EL (cell line): ENCODE measurements around the gene HYCC2.
A peak's percentile ranks its signal among the peaks of the same experiment; 100 is the strongest.
"Not testable (repeated sequence)": the region's sequence is repeated elsewhere in the genome, so short reads cannot be mapped to it uniquely, and the experiment has no call there.

ENCODE experiments used
- DNase-seq: peaks from one replicate; pipeline ENCODE4 v3.0.0-alpha.2; 2016

The HYCC2 gene

DNA sequence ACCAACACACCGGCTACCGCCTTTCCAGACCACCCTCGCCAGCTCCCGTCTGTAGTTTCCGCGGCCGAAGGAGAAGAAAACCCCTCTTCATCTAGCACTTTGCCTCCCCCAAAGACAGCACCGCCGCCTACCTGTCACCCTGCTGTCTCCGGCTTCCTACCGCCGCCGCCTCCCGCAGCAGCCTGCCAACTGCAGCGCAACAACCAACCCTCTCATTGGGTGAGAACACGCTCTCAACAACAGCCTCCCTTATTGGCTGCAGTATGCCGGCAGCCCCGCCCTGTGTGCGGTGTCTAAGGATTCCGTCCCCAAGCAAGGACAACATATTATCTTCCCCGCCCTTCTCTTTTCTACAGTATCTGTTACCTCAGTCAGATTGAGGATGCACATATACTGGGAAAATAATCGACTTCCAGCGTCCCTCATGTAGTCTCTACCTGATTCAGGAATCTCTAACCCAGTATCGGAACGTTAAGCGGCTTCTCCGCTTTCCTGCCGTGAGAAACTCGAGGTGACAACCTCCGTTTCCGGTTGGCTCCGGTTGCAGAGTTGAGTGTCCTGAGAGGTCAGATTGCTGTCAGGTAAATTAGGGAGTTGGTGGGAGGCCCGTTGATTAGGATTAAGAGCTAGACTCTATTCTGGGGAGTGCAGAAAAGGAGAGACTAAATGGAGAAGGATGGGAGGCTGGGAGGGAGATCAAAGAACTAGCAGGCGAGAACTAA lies at the start of gene HYCC2, which contains the start of gene NDUFB3:
HYCC2 (minus strand) TSS at position 193 of the 722 bp plus-strand sequence. CDS start 47,662 bp downstream, outside the sequence.
NDUFB3 (plus strand) TSS at position 523 of the 722 bp plus-strand sequence. CDS start 6,882 bp downstream, outside the sequence.
- peak; percentile 92 for DNase-seq

DNA sequence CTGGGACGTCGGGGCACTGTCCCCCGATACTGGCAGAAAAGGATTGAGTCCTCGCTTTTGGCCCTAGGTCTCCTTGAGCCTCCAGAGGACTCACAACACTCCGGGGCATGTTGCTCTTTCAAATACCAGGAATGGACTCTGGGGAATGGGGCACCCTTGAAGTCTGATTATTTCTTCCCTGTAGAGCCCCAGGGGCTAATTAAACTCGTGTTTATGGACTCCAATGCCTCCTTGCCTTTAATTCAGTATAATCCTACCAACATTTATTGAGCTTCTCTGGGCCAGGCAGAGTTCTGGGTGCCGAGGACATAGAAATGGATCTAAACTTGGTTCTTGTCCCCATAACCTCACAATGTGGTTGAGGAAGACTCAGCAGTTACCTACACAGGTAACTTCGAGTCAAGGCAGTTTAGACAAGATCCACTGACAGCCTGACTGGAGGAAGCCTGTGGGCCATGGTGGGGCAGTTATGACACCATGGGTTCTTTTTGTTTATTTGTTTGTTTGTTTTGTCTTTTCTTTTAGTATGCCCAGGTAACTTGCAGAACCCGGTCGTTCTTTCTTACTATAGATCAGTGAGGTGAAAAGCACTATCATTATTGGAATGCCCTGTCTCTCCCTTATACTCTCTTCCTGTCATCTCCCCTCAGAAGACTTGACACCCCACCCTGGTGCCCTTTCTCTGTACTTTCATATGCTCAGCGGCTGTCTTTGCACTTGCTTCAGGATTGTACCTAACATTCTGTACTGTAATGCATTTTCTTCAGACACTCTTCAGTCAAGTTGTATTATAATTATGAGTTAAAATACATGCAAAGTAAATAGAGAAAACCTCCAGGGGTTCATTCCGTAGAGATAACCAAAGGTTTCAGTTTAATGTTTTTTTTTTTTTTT lies 47.7 kb upstream of the HYCC2 start:
- peak; percentile 62 for DNase-seq

DNA sequence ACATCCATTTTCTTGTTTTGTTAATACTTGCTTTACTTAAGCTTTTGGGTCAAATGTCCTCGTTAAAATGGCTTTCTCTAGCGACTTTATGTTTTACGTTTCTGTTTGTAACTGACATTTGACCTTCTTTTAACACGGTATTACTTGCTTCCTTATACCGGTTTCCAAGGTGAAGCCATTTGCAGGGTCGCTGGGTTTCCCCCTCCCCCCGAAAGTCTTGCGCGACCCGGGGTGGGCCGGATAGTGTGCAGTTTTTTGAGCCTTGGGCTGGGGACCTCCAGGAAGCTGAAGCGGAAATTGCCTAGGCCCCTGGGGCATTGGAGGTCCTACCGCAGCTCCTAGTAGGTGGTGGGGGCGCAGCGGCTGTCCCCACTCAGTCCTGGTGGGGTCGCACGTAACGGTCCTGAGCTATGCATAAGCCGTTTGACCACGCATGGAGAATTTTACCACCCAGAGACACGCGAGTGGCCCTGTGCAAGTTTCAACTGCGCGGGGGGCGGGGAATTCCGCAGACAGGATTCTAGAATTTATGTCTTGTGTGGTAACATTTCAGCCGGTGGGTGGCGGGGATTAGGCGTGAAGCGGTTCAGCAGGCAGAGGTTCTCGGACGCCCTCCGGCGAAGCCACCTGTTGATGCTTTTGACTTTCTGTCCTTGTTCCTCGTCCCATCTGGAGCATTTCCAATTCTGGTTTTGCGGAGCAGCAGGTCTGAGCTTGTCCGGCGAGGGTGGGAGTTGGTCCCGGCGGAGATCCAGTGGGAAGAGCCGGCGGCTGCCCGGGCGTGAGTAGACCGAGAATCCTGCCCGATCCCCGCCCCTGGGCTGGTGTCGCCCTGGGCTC lies 46.9 kb upstream of the HYCC2 start:
- DNase-seq = peak; percentile 86

DNA sequence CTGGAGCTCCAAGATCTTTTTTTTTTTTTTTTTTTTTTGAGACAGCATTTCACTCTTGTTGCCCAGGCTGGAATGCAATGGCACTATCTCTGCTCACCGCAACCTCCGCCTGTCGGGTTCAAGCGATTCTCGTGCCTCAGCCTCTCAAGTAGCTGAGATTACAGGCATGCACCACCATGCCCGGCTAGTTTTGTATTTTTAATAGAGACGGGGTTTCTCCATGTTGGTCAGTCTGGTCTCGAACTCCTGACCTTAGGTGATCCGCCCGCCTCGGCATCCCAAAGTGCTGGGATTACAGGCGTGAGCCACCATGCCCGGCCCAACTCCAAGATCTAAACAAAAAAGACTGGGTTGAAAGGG lies 46.2 kb upstream of the HYCC2 start:
- not testable (repeated sequence) for DNase-seq

DNA sequence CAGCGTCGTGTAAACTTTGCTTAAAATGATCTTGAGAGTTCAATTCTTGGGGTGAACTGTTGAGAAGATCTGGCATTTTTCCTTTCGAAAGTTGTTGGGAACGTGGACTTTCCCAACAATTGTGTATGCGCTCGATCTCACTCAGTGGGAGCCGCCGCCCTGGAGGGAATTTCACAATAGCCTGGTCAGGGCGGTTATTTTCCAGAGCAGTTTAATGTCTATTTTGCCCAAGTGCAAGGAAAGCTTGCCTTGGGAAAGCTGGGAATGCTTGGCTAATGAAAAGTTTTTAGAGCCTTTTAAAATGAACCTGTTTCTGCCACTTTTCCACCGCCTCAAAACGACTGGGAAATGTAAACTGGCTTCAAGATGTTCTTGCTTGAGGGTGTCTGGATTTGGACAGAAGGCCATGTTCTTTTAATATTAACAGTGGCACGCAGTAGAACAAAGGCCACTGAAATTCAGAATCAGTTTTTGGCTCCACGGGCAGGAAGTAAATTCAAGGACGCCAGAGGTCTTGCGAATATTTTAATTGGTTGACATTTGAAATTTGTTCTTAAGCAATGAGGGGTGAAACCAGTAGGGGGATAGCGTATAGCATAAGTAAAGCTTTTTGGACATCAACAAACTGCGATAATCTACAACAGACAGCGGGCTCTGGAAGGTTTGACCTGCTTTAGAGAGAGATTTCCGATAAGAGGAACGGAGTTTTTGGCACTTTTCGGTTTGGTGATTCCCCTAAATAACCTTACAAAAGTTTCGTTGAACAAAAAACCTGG lies 45.7 kb upstream of the HYCC2 start:
- DNase-seq = peak; percentile 79

DNA sequence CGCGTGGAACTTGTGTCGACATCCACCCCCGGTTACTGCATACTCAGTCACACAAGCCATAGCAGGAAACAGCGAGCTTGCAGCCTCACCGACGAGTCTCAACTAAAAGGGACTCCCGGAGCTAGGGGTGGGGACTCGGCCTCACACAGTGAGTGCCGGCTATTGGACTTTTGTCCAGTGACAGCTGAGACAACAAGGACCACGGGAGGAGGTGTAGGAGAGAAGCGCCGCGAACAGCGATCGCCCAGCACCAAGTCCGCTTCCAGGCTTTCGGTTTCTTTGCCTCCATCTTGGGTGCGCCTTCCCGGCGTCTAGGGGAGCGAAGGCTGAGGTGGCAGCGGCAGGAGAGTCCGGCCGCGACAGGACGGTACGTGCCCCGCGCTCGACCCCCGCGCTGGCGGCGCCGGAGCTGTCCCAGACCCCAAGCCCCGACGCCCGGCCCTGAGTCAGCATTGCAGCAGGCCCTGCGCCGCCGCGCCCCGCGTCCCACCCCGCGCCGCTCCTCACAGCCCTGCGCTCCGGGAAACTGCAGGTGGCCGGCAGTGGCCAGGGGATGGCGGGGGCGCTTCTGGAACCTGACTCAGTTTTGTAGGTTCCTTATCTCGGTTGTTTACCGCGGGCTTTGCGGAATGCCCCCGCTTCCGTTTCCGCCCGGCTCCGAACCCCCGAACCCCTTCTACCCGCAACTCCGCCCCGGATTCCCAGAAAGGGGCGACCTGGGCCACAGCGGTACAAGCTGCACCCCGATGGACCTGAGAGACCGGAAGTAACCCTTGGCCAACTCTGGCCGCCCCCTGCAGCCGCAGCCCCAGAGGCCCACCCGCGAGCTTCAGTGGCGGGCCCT lies 44.9 kb upstream of the HYCC2 start, which contains the start of gene CFLAR:
CFLAR (plus strand) TSS at position 50 of the 844 bp plus-strand sequence. CDS start 13,702 bp downstream, outside the sequence.
- DNase-seq = peak; percentile 78

DNA sequence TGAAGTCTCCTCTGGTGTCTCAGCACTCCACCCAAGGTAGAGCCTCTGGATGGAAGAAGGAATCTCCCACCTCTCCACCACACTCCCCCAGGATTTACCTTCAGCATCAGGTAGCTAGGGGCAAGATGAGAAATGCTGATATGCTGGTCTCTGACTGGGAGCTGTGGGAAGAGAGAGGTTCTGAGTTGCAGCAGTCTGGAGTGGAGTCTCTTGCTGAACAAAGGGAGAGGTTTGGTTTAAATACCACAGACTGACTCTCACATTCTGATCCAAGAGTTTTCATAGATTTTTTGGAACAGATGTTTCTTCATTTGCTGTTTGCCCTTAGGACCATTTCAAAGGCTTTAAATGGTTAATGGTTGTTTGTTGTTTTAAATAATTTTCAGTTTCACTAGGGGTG lies 43.4 kb upstream of the HYCC2 start:
- DNase-seq = no peak

DNA sequence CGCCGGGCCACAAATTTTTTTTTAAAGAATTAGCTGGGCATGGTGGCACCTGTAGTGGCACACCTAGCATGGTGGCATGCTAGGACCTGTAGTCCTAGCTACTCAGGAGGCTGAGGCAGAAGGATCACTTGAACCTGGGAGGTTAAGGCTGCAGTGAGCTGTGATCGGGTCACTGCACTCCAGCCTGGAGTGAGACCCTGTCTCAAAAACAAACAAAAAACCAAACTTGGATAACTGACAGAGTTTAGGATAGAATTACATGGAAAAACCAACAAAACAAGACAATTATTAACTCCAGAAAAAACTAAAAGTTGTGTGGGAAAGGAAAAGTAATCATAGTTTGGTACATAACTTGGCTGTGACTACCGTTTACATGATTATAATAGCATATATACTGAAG lies 42.9 kb upstream of the HYCC2 start:
- DNase-seq = no peak

DNA sequence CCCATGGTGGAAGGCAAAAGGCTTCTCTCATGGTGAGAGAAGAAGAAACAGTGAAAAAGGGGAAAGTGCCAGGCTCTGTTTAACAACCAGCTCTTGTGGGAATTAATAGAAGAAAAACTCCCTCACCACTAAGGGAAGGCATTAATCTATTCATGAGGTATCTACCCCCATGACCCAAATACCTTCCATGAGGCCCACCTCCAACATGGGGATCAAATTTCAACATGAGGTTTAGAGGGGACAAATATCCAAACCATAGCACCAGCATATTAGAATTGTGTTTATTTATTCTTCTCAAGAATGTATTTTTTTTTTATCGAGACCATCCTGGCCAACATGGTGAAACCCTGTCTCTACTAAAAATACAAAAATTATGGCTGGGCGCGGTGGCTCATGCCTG lies 39.6 kb upstream of the HYCC2 start:
- DNase-seq = no peak

DNA sequence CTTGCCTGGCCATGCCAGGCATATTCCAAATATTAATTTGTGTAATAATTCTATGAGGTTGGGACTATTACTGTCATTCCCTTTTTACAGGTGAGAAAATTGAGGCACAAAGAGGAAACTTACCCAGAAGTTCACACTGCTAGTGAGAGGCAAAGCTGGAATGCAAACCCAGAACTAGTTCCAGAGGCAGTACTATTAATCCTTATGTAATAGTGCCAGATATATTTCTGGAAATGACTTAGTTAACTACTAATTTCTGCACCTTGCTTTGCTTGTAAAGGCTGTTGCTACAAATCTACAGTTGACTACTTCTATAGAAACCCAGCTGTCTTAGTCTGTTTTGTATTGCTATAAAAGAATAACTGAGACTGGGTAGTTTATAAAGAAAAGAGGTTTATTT lies 39.1 kb upstream of the HYCC2 start:
- no peak for DNase-seq

DNA sequence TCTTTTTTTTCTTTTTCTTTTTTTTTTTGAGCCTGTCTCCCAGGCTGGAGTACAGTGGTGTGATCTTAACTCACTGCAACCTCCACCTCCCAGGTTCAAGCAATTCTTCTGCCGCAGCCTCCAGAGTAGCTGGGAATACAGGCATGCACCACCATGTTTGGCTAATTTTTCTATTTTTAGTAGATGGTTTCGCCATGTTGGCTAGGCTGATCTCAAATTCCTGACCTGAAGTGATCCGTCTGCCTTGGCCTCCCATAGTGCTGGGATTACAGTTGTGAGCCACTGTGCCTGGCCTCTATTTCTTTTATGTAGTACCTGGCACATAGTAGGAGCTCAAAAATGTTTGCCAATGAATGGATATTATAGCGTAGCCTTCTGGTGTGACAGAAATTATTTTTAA lies 37.7 kb upstream of the HYCC2 start:
- no peak for DNase-seq

DNA sequence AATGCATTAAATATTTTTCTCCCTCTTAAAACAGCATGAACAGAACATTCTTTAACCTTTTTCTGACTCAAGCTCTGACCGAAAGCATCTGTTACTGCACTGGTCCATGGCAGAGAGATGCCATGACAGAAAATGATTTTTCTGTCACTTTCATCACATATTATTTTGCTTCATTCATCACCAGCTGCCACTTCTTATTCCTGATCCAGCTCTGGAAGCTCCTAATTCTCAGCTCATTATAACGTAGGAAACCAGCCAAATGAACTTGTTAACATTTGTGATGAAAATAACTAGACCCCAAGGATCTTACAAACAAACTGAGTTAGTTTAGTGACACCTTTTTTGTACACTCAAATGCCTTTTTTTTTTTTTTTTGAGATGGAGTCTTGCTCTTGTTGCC lies 36.9 kb upstream of the HYCC2 start:
- no peak for DNase-seq

DNA sequence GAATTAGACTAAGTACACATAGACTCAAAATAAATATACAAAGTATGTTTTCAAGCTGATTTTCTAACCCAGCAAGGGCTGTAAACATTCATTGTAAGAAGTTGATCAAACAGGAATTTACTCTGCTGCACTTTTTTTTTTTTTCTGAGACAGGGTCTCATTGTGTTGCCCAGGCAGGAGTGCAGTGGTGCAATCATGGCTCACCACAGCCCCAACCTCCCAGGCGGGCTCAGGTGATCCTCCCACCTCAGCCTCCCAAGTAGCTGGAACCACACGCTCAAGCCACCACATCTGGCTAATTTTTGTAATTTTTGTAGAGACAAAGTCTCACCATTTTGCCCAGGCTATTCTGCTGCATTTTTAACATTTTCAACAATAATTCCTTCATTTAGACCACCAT lies 36.2 kb upstream of the HYCC2 start:
- no peak for DNase-seq

DNA sequence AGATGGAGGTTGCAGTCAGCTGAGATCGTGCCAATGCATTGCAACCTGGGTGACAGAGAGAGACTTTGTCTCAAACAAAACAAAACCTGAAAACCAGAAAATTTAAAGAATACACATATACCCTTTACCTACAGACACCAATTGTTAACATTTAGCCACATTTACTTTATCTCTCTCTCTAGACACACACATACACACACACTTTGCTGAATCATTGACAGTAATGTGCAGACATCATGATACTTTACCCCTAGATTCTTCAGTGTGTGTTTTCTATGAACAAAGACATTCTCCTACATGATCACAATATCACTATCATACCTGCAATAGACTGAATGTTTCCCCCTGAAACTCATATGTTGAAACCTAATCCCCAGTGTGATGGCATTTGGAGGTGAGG lies 34.3 kb upstream of the HYCC2 start:
- no peak for DNase-seq

DNA sequence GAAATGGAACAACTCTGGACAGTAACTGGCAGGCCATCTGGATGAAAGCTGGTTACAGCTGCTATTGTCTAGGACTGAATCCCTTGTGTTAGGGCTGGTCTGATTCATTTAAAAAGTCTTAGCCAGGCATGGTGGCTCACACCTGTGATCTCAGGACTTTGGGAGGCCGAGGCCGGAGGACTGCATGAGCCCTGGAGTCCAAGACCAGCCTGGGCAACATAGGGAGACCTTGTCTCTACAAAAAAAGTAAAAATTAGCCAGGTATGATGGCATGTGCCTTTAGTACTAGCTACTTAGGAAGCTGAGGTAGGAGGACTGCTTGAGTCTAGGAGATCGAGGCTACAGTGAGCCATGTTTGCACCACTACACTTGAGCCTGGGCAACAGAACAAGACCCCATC lies 29.0 kb upstream of the HYCC2 start:
- DNase-seq = no peak

DNA sequence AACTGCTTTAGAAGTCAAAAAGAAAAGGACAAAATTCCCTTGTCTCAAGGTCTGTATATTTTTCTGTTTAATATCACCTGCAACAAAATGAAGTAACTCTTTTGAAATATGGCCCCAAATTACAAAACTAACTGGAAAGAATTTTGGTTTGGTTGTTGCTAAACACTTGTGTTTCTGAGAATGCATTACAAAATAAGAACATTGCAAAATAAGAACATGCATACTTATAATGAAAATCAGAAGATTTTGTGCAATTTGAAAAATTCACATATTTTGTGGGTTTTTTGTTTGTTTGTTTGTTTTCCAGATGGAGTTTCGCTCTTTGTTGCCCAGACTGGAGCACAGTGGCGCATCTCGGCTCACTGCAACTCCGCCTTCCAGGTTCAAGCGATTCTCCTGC lies 22.1 kb upstream of the HYCC2 start:
- DNase-seq = no peak

DNA sequence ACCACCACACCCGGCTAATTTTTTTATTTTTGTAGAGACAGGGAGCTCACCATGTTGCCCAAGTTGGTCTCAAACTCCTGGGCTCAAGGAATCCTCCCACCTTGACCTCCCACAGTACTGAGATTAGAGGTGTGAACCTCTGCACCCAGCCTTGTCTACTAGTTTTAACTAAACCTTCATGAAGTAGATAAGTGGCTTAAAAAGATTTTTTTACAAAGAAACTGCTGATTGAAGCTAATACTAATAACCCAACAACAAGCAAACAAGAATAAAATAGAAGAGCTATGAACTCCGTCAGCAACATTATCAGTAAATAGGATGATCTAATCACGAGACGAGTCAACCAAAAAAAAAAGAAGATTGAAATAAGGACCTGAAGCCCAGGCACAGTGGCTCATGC lies 19.1 kb upstream of the HYCC2 start:
- no peak for DNase-seq

DNA sequence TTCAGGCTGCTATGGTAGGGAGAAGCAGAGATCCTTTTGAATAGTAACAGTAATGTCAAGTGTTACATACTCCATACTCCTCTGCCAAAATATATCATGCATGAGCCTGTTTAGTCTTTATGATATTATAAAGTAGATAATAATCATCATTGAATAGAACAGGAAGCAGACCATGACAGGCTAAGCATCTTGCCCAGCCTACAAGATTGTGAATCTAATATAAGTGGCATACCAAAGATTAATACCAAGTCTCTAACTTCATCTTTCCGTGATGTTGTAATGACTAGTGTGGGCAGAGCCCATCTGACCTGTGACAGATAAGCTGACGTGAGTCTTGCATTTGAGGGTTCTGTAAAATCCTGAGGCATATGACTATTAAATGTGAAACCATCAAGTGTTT lies 13.4 kb upstream of the HYCC2 start:
- no peak for DNase-seq

DNA sequence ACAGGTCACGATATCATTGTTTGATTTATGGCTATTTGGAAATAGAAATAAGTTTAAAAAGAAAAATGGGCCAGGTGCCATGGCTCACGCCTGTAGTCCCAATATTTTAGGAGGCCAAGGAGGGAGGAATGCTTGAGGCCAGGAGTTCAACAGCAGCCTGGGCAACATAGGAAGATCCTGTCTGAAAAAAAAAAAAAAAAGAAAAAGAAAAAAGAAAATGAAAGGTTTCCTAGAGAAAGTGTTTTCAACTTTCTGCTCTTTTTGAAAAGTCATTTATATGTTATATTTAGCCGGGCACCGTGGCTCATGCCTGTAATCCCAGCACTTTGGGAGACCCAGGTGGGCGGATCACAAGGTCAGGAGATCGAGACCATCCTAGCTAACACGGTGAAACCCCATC lies 3.5 kb upstream of the HYCC2 start:
- DNase-seq = no peak

DNA sequence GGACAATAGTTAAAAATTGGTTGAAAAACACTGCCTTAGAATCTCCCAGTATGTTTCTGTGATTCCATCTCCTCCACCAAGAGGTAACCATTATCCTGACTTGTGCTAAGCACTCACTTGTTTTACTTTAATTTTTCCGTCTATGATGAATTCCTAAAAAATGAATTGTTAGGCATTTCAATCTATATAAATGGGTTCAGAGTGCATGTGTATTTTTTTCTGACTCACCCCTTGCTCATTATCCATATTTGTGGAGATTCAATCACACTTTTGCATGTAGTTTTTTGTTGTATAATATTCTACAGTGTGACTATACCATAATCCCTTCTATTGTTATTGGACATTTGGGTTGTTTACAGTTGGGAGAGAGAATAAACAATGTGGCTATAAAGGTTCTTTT lies 1.6 kb upstream of the HYCC2 start:
- DNase-seq = no peak

DNA sequence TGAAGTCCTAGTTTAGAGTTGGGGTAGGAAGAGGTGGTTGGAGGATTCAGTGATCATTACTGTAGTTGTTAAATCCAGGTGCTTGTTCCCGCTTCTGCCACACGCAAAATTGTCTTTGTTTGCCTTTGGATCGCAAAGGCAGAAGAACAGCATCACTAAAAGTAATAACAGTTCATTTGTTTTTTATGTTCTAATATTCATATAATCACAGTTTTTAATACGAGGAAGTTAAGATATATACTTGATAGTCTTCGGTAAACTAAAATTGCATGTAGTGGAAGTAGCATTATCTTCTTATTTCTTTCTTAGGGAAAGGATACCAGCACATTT lies 695 bp upstream of the HYCC2 start:
- no peak for DNase-seq
